ENCODE measurements around the gene RALY.

DNA sequence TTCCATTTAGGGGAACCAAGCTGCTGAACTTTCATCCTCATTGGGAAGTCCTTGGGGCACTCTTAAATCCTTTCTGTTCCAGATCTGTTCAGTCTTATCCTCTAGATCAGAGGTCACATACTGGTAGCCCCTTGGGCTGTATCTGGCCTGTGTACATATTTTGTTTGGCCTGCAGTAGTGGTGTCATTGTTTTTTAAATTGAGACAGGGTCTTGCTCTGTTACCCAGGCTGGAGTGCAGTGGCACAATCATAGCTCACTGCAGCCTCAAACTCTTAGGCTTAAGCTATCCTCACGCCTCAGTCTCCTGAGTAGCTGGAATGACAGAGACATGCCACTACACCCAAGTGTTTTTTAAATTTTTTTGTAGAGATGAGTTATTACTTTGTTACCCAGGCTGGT lies 14.8 kb downstream of the RALY start:
- TF ChIP-seq TCF4 (CRISPR knock-in tag; IDR thresholded peaks at IDR 0.05; ENCODE audit: borderline replicate concordance), result no peak
- no peak for TF ChIP-seq OSR1 (CRISPR knock-in tag; IDR thresholded peaks at IDR 0.05)
- TF ChIP-seq ZFP3 (CRISPR knock-in tag; IDR thresholded peaks at IDR 0.05), result no peak
- TF ChIP-seq ZNF565 (CRISPR knock-in tag; conservative IDR thresholded peaks at IDR 0.05; ENCODE audit: low read depth), result no peak
- no peak for TF ChIP-seq CSDC2 (CRISPR knock-in tag; IDR thresholded peaks at IDR 0.05)
- TF ChIP-seq GLIS3 (CRISPR knock-in tag; IDR thresholded peaks at IDR 0.05), result no peak
- TF ChIP-seq, protein P1, sequence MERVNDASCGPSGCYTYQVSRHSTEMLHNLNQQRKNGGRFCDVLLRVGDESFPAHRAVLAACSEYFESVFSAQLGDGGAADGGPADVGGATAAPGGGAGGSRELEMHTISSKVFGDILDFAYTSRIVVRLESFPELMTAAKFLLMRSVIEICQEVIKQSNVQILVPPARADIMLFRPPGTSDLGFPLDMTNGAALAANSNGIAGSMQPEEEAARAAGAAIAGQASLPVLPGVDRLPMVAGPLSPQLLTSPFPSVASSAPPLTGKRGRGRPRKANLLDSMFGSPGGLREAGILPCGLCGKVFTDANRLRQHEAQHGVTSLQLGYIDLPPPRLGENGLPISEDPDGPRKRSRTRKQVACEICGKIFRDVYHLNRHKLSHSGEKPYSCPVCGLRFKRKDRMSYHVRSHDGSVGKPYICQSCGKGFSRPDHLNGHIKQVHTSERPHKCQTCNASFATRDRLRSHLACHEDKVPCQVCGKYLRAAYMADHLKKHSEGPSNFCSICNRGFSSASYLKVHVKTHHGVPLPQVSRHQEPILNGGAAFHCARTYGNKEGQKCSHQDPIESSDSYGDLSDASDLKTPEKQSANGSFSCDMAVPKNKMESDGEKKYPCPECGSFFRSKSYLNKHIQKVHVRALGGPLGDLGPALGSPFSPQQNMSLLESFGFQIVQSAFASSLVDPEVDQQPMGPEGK (CRISPR knock-in tag; IDR thresholded peaks at IDR 0.05; ENCODE audit: borderline replicate concordance), result no peak
- TF ChIP-seq TOX (CRISPR knock-in tag; IDR thresholded peaks at IDR 0.05; ENCODE audit: borderline replicate concordance), result no peak
- no peak for TF ChIP-seq SNAI2 (CRISPR knock-in tag; IDR thresholded peaks at IDR 0.05)
- TF ChIP-seq, protein P2, sequence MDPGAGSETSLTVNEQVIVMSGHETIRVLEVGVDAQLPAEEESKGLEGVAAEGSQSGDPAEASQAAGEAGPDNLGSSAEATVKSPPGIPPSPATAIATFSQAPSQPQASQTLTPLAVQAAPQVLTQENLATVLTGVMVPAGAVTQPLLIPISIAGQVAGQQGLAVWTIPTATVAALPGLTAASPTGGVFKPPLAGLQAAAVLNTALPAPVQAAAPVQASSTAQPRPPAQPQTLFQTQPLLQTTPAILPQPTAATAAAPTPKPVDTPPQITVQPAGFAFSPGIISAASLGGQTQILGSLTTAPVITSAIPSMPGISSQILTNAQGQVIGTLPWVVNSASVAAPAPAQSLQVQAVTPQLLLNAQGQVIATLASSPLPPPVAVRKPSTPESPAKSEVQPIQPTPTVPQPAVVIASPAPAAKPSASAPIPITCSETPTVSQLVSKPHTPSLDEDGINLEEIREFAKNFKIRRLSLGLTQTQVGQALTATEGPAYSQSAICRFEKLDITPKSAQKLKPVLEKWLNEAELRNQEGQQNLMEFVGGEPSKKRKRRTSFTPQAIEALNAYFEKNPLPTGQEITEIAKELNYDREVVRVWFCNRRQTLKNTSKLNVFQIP (CRISPR knock-in tag; IDR thresholded peaks at IDR 0.05; ENCODE audit: borderline replicate concordance, low read depth), result no peak
- TF ChIP-seq, protein P3, sequence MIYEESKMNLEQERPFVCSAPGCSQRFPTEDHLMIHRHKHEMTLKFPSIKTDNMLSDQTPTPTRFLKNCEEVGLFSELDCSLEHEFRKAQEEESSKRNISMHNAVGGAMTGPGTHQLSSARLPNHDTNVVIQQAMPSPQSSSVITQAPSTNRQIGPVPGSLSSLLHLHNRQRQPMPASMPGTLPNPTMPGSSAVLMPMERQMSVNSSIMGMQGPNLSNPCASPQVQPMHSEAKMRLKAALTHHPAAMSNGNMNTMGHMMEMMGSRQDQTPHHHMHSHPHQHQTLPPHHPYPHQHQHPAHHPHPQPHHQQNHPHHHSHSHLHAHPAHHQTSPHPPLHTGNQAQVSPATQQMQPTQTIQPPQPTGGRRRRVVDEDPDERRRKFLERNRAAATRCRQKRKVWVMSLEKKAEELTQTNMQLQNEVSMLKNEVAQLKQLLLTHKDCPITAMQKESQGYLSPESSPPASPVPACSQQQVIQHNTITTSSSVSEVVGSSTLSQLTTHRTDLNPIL (CRISPR knock-in tag; IDR thresholded peaks at IDR 0.05; ENCODE audit: low read depth), result no peak
- no peak for TF ChIP-seq BACH2 (CRISPR knock-in tag; IDR thresholded peaks at IDR 0.05; ENCODE audit: borderline replicate concordance)
- no peak for TF ChIP-seq ZC3H10 (CRISPR knock-in tag; IDR thresholded peaks at IDR 0.05)
